ENCODE results near the gene CMPK2.

GRCh38 chr2:6819668-6820067 is 46.0 kb downstream of the CMPK2 start:
- TF ChIP-seq, protein P1, sequence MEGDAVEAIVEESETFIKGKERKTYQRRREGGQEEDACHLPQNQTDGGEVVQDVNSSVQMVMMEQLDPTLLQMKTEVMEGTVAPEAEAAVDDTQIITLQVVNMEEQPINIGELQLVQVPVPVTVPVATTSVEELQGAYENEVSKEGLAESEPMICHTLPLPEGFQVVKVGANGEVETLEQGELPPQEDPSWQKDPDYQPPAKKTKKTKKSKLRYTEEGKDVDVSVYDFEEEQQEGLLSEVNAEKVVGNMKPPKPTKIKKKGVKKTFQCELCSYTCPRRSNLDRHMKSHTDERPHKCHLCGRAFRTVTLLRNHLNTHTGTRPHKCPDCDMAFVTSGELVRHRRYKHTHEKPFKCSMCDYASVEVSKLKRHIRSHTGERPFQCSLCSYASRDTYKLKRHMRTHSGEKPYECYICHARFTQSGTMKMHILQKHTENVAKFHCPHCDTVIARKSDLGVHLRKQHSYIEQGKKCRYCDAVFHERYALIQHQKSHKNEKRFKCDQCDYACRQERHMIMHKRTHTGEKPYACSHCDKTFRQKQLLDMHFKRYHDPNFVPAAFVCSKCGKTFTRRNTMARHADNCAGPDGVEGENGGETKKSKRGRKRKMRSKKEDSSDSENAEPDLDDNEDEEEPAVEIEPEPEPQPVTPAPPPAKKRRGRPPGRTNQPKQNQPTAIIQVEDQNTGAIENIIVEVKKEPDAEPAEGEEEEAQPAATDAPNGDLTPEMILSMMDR (IDR thresholded peaks at IDR 0.05; ENCODE audit: borderline replicate concordance, extremely low read depth, low read length, poor library complexity, severe bottlenecking) = no peak
- TF ChIP-seq EZH2 (IDR thresholded peaks at IDR 0.05; ENCODE audit: borderline replicate concordance, low read depth, low read length, severe bottlenecking) = no peak
